Measurements from ENCODE around the gene NIPBL. TPM values are rescaled to one million over a fixed set of nuclear protein-coding genes. Genes with fewer than 3 reads are reported as not detected.

Gene NIPBL
- total RNA-seq, 1 experiment from 2014 or later: 45.1 TPM

DNA sequence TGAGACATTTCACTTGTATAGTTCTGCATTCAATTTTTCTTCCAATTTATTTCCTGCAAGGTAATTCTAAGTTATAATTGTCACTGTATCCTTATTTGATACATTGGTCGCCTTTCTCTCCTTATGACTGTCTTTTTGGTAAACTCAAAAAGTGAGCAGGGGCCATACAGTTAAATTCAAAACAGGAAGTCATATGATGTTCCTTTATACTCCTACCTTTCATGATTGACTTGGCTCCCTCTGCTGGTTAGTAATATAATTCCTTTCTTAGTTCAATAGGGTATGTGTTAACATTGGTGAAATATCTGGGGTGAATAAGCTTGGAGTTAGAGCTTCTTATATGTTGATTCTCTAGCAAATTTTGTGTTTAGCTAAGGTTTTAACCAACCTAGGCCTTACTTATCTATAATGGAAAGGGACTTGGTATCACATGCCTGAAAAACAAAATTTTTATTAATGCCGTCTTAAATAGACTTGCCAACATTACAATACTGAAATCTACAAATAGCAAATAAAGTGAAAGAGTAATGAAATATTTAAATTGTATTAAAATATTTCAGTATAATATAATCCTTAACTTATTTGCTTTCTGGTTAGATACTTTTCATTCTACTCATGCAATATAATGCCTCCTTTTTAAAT, 6.0 kb upstream of the NIPBL start:
- no peak overlapping the region for H3K27ac ChIP-seq (ENCODE audit: low read depth, low read length)
- H3K9me3 ChIP-seq (ENCODE audit: control insufficient read depth in 1 of 2, insufficient read depth in 1 of 2, low read depth in 1 of 2, low read length in 2 of 2): no peaks in the 10 kb centered on the region
- CTCF ChIA-PET: interaction anchor here (0.6 to 3.2 kb wide), 15 partner anchors 11 to 455 kb away, joined by 3 to 23 read pairs (median 4); no protein-coding TSS in a partner anchor
- POLR2A ChIA-PET: no interaction called here
- ATAC-seq: peak; percentile 87
- intact Hi-C loops (cut with micrococcal nuclease): loop anchor here (1.0 to 10.0 kb wide), 2 partner anchors 131 to 134 kb away; no protein-coding TSS in a partner anchor
- RAD21 ChIA-PET (ENCODE audit: low non-redundant PET in 1 of 2, low total read pairs in 2 of 2, uncharacterized antibody in 2 of 2, unreplicated experiment in 2 of 2): no interaction called here
- H3K4me1 ChIP-seq (ENCODE audit: control insufficient read depth in 1 of 2, insufficient read depth in 2 of 2, low read length in 2 of 2): peaks cover 4 to 12% of the 10 kb centered on the region in 2 experiments; a peak in 2 of 4 replicates
- H3K4me3 ChIP-seq (replicated peaks in 1 of 2; ENCODE audit: low read depth in 1 of 2, low read length in 2 of 2): no peak overlapping the region
- no peak overlapping the region for H2AFZ ChIP-seq (ENCODE audit: low read depth, low read length, poor library complexity, severe bottlenecking)
- H3K9ac ChIP-seq (ENCODE audit: low read length): no peak overlapping the region
- peaks cover 40% of the 10 kb centered on the region for H3K79me2 ChIP-seq (ENCODE audit: insufficient read depth, low read length)
- H3K36me3 ChIP-seq (ENCODE audit: control insufficient read depth in 1 of 2, insufficient read depth in 2 of 2, low read length in 2 of 2): no peaks in the 10 kb centered on the region
- BruUV-seq (replicated peaks): no TSS peak
- H4K20me1 ChIP-seq (ENCODE audit: insufficient read depth): peaks cover 6% of the 10 kb centered on the region; the same call in 1 of the 2 replicates
- no peaks in the 10 kb centered on the region for H3K9me2 ChIP-seq (ENCODE audit: insufficient read depth)
- TF ChIP-seq SRF (IDR thresholded peaks at IDR 0.05; ENCODE audit: low read depth) (no peak), JUND (IDR thresholded peaks at IDR 0.05) (no peak), ELF1 (IDR thresholded peaks at IDR 0.05; ENCODE audit: borderline replicate concordance, low read depth) (peak; percentile 39), RAD21 (IDR thresholded peaks at IDR 0.05; ENCODE audit: low read depth) (peak; percentile 71), CBX3 (IDR thresholded peaks at IDR 0.05; ENCODE audit: low read depth) (peak; percentile 71; the same call in 1 of the 2 replicates), TCF7L2 (IDR thresholded peaks at IDR 0.05; ENCODE audit: borderline replicate concordance, extremely low read depth, insufficient read depth, insufficient read length) (no peak), EZH2phosphoT487 (IDR thresholded peaks at IDR 0.05; ENCODE audit: borderline replicate concordance) (no peak)
- TF ChIP-seq, protein P1, sequence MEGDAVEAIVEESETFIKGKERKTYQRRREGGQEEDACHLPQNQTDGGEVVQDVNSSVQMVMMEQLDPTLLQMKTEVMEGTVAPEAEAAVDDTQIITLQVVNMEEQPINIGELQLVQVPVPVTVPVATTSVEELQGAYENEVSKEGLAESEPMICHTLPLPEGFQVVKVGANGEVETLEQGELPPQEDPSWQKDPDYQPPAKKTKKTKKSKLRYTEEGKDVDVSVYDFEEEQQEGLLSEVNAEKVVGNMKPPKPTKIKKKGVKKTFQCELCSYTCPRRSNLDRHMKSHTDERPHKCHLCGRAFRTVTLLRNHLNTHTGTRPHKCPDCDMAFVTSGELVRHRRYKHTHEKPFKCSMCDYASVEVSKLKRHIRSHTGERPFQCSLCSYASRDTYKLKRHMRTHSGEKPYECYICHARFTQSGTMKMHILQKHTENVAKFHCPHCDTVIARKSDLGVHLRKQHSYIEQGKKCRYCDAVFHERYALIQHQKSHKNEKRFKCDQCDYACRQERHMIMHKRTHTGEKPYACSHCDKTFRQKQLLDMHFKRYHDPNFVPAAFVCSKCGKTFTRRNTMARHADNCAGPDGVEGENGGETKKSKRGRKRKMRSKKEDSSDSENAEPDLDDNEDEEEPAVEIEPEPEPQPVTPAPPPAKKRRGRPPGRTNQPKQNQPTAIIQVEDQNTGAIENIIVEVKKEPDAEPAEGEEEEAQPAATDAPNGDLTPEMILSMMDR (IDR thresholded peaks at IDR 0.05 in 2 of 3, conservative IDR thresholded peaks at IDR 0.05 in 1 of 3; ENCODE audit: borderline replicate concordance in 1 of 3, insufficient read depth in 1 of 3, low read depth in 2 of 3, low read length in 2 of 3): peak; percentile 47 to 82 (median 75); a peak in 4 of 6 replicates
- H3K4me2 ChIP-seq (ENCODE audit: low read length): peak overlapping the region; percentile 17; the same call in 1 of the 2 replicates
- peak; percentile 68 for DNase-seq (ENCODE audit: low read depth, low spot score)
- no peaks in the 10 kb centered on the region for H3K27me3 ChIP-seq (ENCODE audit: insufficient read depth, low read length)
